H1 (cell line): ENCODE data around the gene SLMAP. TPM values are rescaled to one million over a fixed set of nuclear protein-coding genes. Genes with fewer than 3 reads are reported as not detected.

Experiments
- CTCF ChIA-PET: fragments of 300-600 bp; sonication (Branson Sonifier 250); formaldehyde crosslinking; loops from one replicate; lab custom pipeline; 2021; ENCODE audit not compliant: partially characterized antibody; lab: Charles Lee
- POLR2A ChIA-PET: fragments of 300-600 bp; sonication (Branson Sonifier 250); formaldehyde crosslinking; loops from one replicate; lab custom pipeline; 2021; ENCODE audit warnings: inconsistent platforms; ENCODE audit not compliant: partially characterized antibody; lab: Charles Lee
- DNase-seq, 2 experiments: peaks; one replicate each; pipeline versions ENCODE4 v3.0.0 to v3.0.0-alpha.2; 2010 to 2022; ENCODE audit warnings: low spot score in 2 of 2, low read depth in 1 of 2, mixed read lengths in 1 of 2
- FAIRE-seq: peaks from 2 replicates; lab custom pipeline; 2011; peaks lifted over from hg19 to GRCh38; lab: Jason Lieb, UNC
- H2AFZ ChIP-seq: 2 replicates; pipeline ENCODE4 v1.8.1; 2012; ENCODE audit warnings: low read length, inconsistent platforms
- H2AK5ac ChIP-seq: 2 replicates; pipeline ENCODE4 v1.6.1; 2013; ENCODE audit warnings: low read depth, low read length
- H2BK120ac ChIP-seq: replicated peaks from 2 replicates; pipeline ENCODE3; 2013; ENCODE audit warnings: low read depth, low read length, inconsistent platforms
- H2BK12ac ChIP-seq: 2 replicates; pipeline ENCODE4 v1.6.1; 2013; ENCODE audit warnings: low read depth, low read length
- H2BK15ac ChIP-seq: 2 replicates; pipeline ENCODE4 v1.6.1; 2013; ENCODE audit warnings: low read length
- H2BK20ac ChIP-seq: 2 replicates; pipeline ENCODE4 v1.6.1; 2013; ENCODE audit warnings: low read length
- H2BK5ac ChIP-seq: 2 replicates; pipeline ENCODE4 v1.6.1; 2013; ENCODE audit warnings: low read depth, low read length
- H3K14ac ChIP-seq: 2 replicates; pipeline ENCODE4 v1.6.1; 2013; ENCODE audit warnings: inconsistent platforms; ENCODE audit not compliant: insufficient read length
- H3K18ac ChIP-seq: 2 replicates; pipeline ENCODE4 v1.6.1; 2013; ENCODE audit warnings: low read length; ENCODE audit errors: extremely low read depth
- H3K23ac ChIP-seq: 2 replicates; pipeline ENCODE4 v1.6.1; 2013; ENCODE audit warnings: inconsistent platforms; ENCODE audit not compliant: insufficient read length
- H3K23me2 ChIP-seq: 2 replicates; pipeline ENCODE4 v1.6.1; 2013; ENCODE audit warnings: low read depth, low read length
- H3K27ac ChIP-seq: 2 replicates; pipeline ENCODE4 v1.6.1; 2011; ENCODE audit warnings: low read depth, low read length, inconsistent platforms
- H3K27me3 ChIP-seq, 4 experiments: replicated peaks in 1 of 4; 1 replicate in 1 of 4; 2 replicates in 3 of 4; pipeline versions ENCODE4 v1.6.1 to v1.8.1; 2011 to 2013; ENCODE audit warnings: low read length in 3 of 4, mild to moderate bottlenecking in 3 of 4, inconsistent platforms in 2 of 4, mixed read lengths in 2 of 4, moderate library complexity in 1 of 4; ENCODE audit not compliant: control insufficient read depth in 3 of 4, insufficient read depth in 3 of 4; ENCODE audit errors: extremely low read depth in 1 of 4
- H3K36me3 ChIP-seq, 4 experiments: 2 replicates each; pipeline versions ENCODE4 v1.6.1 to v1.8.1; 2011 to 2013; ENCODE audit warnings: mild to moderate bottlenecking in 4 of 4, low read length in 3 of 4, moderate library complexity in 2 of 4, control low read depth in 1 of 4, inconsistent platforms in 1 of 4; ENCODE audit not compliant: insufficient read depth in 4 of 4, control insufficient read depth in 2 of 4
- H3K4ac ChIP-seq: replicated peaks from 2 replicates; pipeline ENCODE3; 2013; ENCODE audit warnings: low read length, low read depth, mixed read lengths, inconsistent platforms; ENCODE audit not compliant: insufficient read length
- H3K4me1 ChIP-seq, 4 experiments: replicated peaks in 1 of 4; 1 replicate in 1 of 4; 2 replicates in 3 of 4; pipeline versions ENCODE4 v1.6.1 to v1.8.1; 2011 to 2013; ENCODE audit warnings: low read length in 3 of 4, inconsistent platforms in 2 of 4, mixed read lengths in 1 of 4; ENCODE audit not compliant: insufficient read depth in 4 of 4, control insufficient read depth in 3 of 4
- H3K4me2 ChIP-seq, 2 experiments: 2 replicates each; pipeline versions ENCODE4 v1.6.1 to v1.8.1; 2011 to 2013; ENCODE audit warnings: low read depth in 2 of 2, low read length in 2 of 2, control low read depth in 1 of 2, inconsistent platforms in 1 of 2, mild to moderate bottlenecking in 1 of 2; ENCODE audit not compliant: insufficient read depth in 1 of 2
- H3K4me3 ChIP-seq, 4 experiments: fragments of 200-600, 300-600 bp in 1 of 4; sonication (generic), shearing (Covaris generic), sonication (Bioruptor Twin) in 1 of 4; 2 replicates each; pipeline versions ENCODE4 v1.5.1 to v1.8.1; 2011 to 2016; ENCODE audit warnings: low read length in 4 of 4, low read depth in 3 of 4, control low read depth in 2 of 4, inconsistent platforms in 2 of 4, mild to moderate bottlenecking in 2 of 4, mixed read lengths in 1 of 4, moderate library complexity in 1 of 4; ENCODE audit not compliant: insufficient read depth in 2 of 4; ENCODE audit errors: extremely low read depth in 1 of 4
- H3K56ac ChIP-seq: replicated peaks from 2 replicates; pipeline ENCODE3; 2013; ENCODE audit warnings: low read depth, mild to moderate bottlenecking, mixed read lengths, low read length, inconsistent platforms; ENCODE audit not compliant: insufficient read length
- H3K79me1 ChIP-seq: 2 replicates; pipeline ENCODE4 v1.6.1; 2013; ENCODE audit warnings: low read depth, low read length, control low read depth
- H3K79me2 ChIP-seq, 2 experiments: 2 replicates each; pipeline versions ENCODE4 v1.6.1 to v1.8.1; 2012 to 2013; ENCODE audit warnings: low read length in 2 of 2, mild to moderate bottlenecking in 2 of 2, inconsistent platforms in 1 of 2; ENCODE audit not compliant: insufficient read depth in 2 of 2, control insufficient read depth in 1 of 2
- H3K9ac ChIP-seq, 4 experiments: replicated peaks in 1 of 4; 1 replicate in 1 of 4; 2 replicates in 3 of 4; pipeline versions ENCODE4 v1.6.1 to v1.8.1; 2011 to 2013; ENCODE audit warnings: low read depth in 3 of 4, low read length in 3 of 4, control low read depth in 2 of 4, mild to moderate bottlenecking in 2 of 4, moderate library complexity in 2 of 4, inconsistent platforms in 1 of 4; ENCODE audit errors: extremely low read depth in 1 of 4
- H3K9me3 ChIP-seq, 2 experiments: 2 replicates each; pipeline versions ENCODE4 v1.6.1 to v1.8.1; 2012 to 2013; ENCODE audit warnings: mild to moderate bottlenecking in 2 of 2, moderate library complexity in 2 of 2, control low read depth in 1 of 2, inconsistent platforms in 1 of 2, low read depth in 1 of 2, low read length in 1 of 2, mixed read lengths in 1 of 2; ENCODE audit not compliant: insufficient read depth in 2 of 2
- H4K20me1 ChIP-seq, 2 experiments: replicated peaks in 1 of 2; 2 replicates each; pipeline versions ENCODE3 to v1.8.1; 2011 to 2013; ENCODE audit warnings: inconsistent platforms in 2 of 2, low read length in 2 of 2, mild to moderate bottlenecking in 1 of 2; ENCODE audit not compliant: insufficient read depth in 2 of 2, control insufficient read depth in 1 of 2
- H4K5ac ChIP-seq: 2 replicates; pipeline ENCODE4 v1.6.1; 2013; ENCODE audit warnings: low read length, low read depth, mixed read lengths, inconsistent platforms; ENCODE audit not compliant: insufficient read length
- H4K8ac ChIP-seq: 2 replicates; pipeline ENCODE4 v1.8.0; 2013; ENCODE audit warnings: mild to moderate bottlenecking, moderate library complexity, low read length, inconsistent platforms; ENCODE audit not compliant: insufficient read depth; ENCODE audit errors: extremely low read depth
- H4K91ac ChIP-seq: replicated peaks from 2 replicates; pipeline ENCODE3; 2013; ENCODE audit warnings: low read length, mixed read lengths, inconsistent platforms; ENCODE audit not compliant: insufficient read length
- ASH2L ChIP-seq: fragments of 200-600, 300-600 bp; sonication (generic); IDR thresholded peaks from one replicate; pipeline ENCODE4 v1.7.1; 2017; ENCODE audit warnings: low read length
- BCL11A ChIP-seq, 2 experiments: IDR thresholded peaks; one replicate each; pipeline ENCODE4 v1.6.1; 2011; ENCODE audit warnings: low read depth in 2 of 2, low read length in 2 of 2, mild to moderate bottlenecking in 2 of 2
- CREB1 ChIP-seq: IDR thresholded peaks from 2 replicates; pipeline ENCODE4 v1.6.1; 2012; ENCODE audit warnings: inconsistent platforms
- HDAC2 ChIP-seq, 2 experiments: fragments of 300-600 bp in 1 of 2; sonication (generic) in 1 of 2; IDR thresholded peaks; 2 replicates each; pipeline ENCODE4 v1.6.1; 2011 to 2012; ENCODE audit warnings: low read depth in 2 of 2, low read length in 2 of 2, mild to moderate bottlenecking in 2 of 2, moderate library complexity in 2 of 2, borderline replicate concordance in 1 of 2, inconsistent platforms in 1 of 2
- JUN ChIP-seq: IDR thresholded peaks from 2 replicates; pipeline ENCODE4 v1.6.1; 2011; ENCODE audit warnings: low read depth, mild to moderate bottlenecking, improper control_type of control experiment, low read length
- MAX ChIP-seq: IDR thresholded peaks from 2 replicates; pipeline ENCODE4 v1.6.1; 2012; ENCODE audit warnings: inconsistent platforms
- SRF ChIP-seq: IDR thresholded peaks from 2 replicates; pipeline ENCODE4 v1.6.1; 2011; ENCODE audit warnings: mild to moderate bottlenecking, low read depth, low read length, moderate library complexity
- YY1 ChIP-seq: IDR thresholded peaks from 2 replicates; pipeline ENCODE4 v1.6.1; 2011; ENCODE audit warnings: low read depth, mild to moderate bottlenecking, low read length
- WGBS, 2 experiments: shearing (Covaris generic) in 1 of 2; methylation state at CpG; one replicate each; pipeline versions ENCODE4 v1.1.6 to v1.1.7; 2013 to 2015; ENCODE audit warnings: low lambda C conversion rate in 2 of 2, mixed read lengths in 2 of 2, inconsistent platforms in 1 of 2, low coverage in 1 of 2, missing lambda C conversion rate in 1 of 2; ENCODE audit not compliant: insufficient replicate concordance in 2 of 2, insufficient coverage in 1 of 2, insufficient read length in 1 of 2; ENCODE audit errors: extremely low coverage in 1 of 2, missing lambda C conversion rate in 1 of 2; 5-methylcytosine and 5-hydroxymethylcytosine counted together
- polyA plus RNA-seq, 7 experiments: library from polyadenylated mRNA; depleted of rRNA in 3 of 7; stranded (reverse) in 5 of 7; unstranded in 2 of 7; fragments of >200 nt in 5 of 7; fragments of 200-250 nt in 2 of 7; gene quantifications; 1 replicate in 5 of 7; 2 replicates in 1 of 7; 4 replicates in 1 of 7; pipeline versions ENCODE4 v1.2.1 to v1.2.3, GENCODE V29; 2011 to 2013; ENCODE audit warnings: missing spikeins in 2 of 7, mixed read lengths in 2 of 7
- total RNA-seq: library from RNA; stranded (reverse); fragmentation: NEBNext Ultra II Directional; extraction: Animal tissue kit (Norgen Biotek cat#: 25700); gene quantifications from 2 replicates; pipeline ENCODE4 v1.2.1, GENCODE V29; 2021

Gene SLMAP
- total and polyA plus RNA-seq, 2 of the 8 experiments (the other 6 are each of a cell fraction or from before 2014, with no cell fraction given) = 13.6 to 70.4 TPM

- Histone ChIP-seq H2BK12ac (no peak overlapping the region), H3K9me3 (no peaks in the 10 kb centered on the region), H4K8ac (no peak overlapping the region), H2AFZ (no peak overlapping the region; the same call in 1 of the 2 replicates), H3K36me3 (no peaks in the 10 kb centered on the region), H3K9ac (no peak overlapping the region), H3K27me3 (no peaks in the 10 kb centered on the region), H3K79me1 (no peaks in the 10 kb centered on the region), H2BK120ac (no peak overlapping the region), H2BK15ac (no peak overlapping the region), H3K79me2 (no peaks in the 10 kb centered on the region), H3K4me1 (no peaks in the 10 kb centered on the region), H3K27ac (no peak overlapping the region), H2BK20ac (no peak overlapping the region), H3K56ac (no peak overlapping the region), H3K18ac (no peak overlapping the region), H3K23me2 (no peaks in the 10 kb centered on the region), H3K14ac (no peak overlapping the region), H4K91ac (no peak overlapping the region), H2BK5ac (no peak overlapping the region), H3K23ac (no peak overlapping the region), H4K5ac (no peak overlapping the region), H2AK5ac (no peak overlapping the region), H3K4ac (no peak overlapping the region), H4K20me1 (no peaks in the 10 kb centered on the region), H3K4me3 (no peak overlapping the region), H3K4me2 (no peak overlapping the region)
- ChIA-PET CTCF (interaction anchor here (0.9 to 1.0 kb wide), 2 partner anchors 12 to 27 kb away, joined by 3 to 4 read pairs; no protein-coding TSS in a partner anchor), POLR2A (no interaction called here)
- FAIRE-seq = no peak
- 88% methylated on average over 4 of the region's 4 CpGs; no CpG with 5 or more reads in 1 of the 2 experiments for WGBS, 2 experiments
- no peak for TF ChIP-seq HDAC2 (IDR thresholded peaks at IDR 0.05; ENCODE audit: borderline replicate concordance in 1 of 2, low read depth in 2 of 2, low read length in 2 of 2)
- TF ChIP-seq YY1 = no peak
- TF ChIP-seq BCL11A (IDR thresholded peaks at IDR 0.05; ENCODE audit: low read depth in 2 of 2, low read length in 2 of 2) = no peak
- no peak for TF ChIP-seq CREB1
- TF ChIP-seq SRF = no peak
- TF ChIP-seq MAX = no peak
- TF ChIP-seq JUN = no peak
- no peak for TF ChIP-seq ASH2L
- no peak for DNase-seq
These were observed 40.4 kb upstream of the SLMAP start for GRCh38 chr3:57715686-57716085.
